SIG-M5 treated with dmso at 0.1 percent for 504 hours (cell line): ENCODE results near the gene NAGPA.
"Not testable (repeated sequence)": the region's sequence is repeated elsewhere in the genome, so short reads cannot be mapped to it uniquely, and the experiment has no call there.

Experiments
- DNase-seq: peaks from one replicate; lab custom pipeline; 2025; ENCODE audit not compliant: unreplicated experiment; lab: John Stamatoyannopoulos, UW

Gene NAGPA

GRCh38 chr16:5062790-5063765, 29.3 kb upstream of the NAGPA start:
- no peak for DNase-seq

GRCh38 chr16:5062051-5062450, 28.3 kb upstream of the NAGPA start:
- no peak for DNase-seq

- no peak for DNase-seq
Measured at GRCh38 chr16:5060073-5060641, 26.4 kb upstream of the NAGPA start.

- no peak for DNase-seq
Measured at GRCh38 chr16:5059386-5060072, 25.8 kb upstream of the NAGPA start.

GRCh38 chr16:5058476-5058875, 24.7 kb upstream of the NAGPA start:
- DNase-seq = no peak

- DNase-seq = peak; percentile 26
Measured at GRCh38 chr16:5056352-5056751, 22.6 kb upstream of the NAGPA start.

GRCh38 chr16:5054876-5055865, 21.4 kb upstream of the NAGPA start:
- DNase-seq = no peak

GRCh38 chr16:5046914-5047313, 13.2 kb upstream of the NAGPA start:
- no peak for DNase-seq

- no peak for DNase-seq
Measured at GRCh38 chr16:5045499-5046115, 11.9 kb upstream of the NAGPA start.

- DNase-seq = not testable (repeated sequence)
Measured at GRCh38 chr16:5044581-5044980, 10.8 kb upstream of the NAGPA start.

- DNase-seq = no peak
Measured at GRCh38 chr16:5044011-5044540, 10.3 kb upstream of the NAGPA start.

GRCh38 chr16:5042574-5043171, 8.9 kb upstream of the NAGPA start:
- no peak for DNase-seq

GRCh38 chr16:5041600-5042133, 7.9 kb upstream of the NAGPA start:
- DNase-seq = no peak

GRCh38 chr16:5040451-5040850, 6.7 kb upstream of the NAGPA start:
- no peak for DNase-seq

- DNase-seq = no peak
Measured at GRCh38 chr16:5036228-5037156, 2.8 kb upstream of the NAGPA start.

- DNase-seq = no peak
Measured at GRCh38 chr16:5035909-5036227, 2.1 kb upstream of the NAGPA start.

- DNase-seq = no peak
Measured at GRCh38 chr16:5034167-5034523, 410 bp upstream of the NAGPA start.

- DNase-seq = no peak
Measured at GRCh38 chr16:5032748-5033167, 977 bp downstream of the NAGPA start.
